ENCODE data around the gene MYH15. TPM values are rescaled to one million over a fixed set of nuclear protein-coding genes. Genes with fewer than 3 reads are reported as not detected.

The MYH15 gene
- total RNA-seq = under 1 TPM; 0.28 to 0.46 (median 0.46) TPM
- long read RNA-seq, donor 1, partial matches to known transcripts = 0 of 1 reads
- long read RNA-seq, donor 1, other reads (novel, unspliced or antisense) = 1 of 1 reads
- long read RNA-seq, donor 2, partial matches to known transcripts = 0 of 1 reads
- long read RNA-seq, donor 2, other reads (novel, unspliced or antisense) = 1 of 1 reads

- no peak for DNase-seq
- ATAC-seq = no peak
- no peaks in the 10 kb centered on the region for H3K4me1 ChIP-seq (ENCODE audit: low read depth)
- H3K36me3 ChIP-seq (ENCODE audit: low read depth) = no peaks in the 10 kb centered on the region
- TF ChIP-seq CTCF (IDR thresholded peaks at IDR 0.05) = no peak
- intact Hi-C loops (cut with DNase I, micrococcal nuclease) = no loop called here
- no peaks in the 10 kb centered on the region for H3K9me3 ChIP-seq
- H3K4me3 ChIP-seq = no peak within 1 kb of the TSS
Measured at GRCh38 chr3:108510496-108510895, at the start of gene MYH15. TSS of gene MYH15 (minus strand) at chr3:108510596. CDS start at chr3:108510530, 66 bp downstream.

- DNase-seq (no peak), ATAC-seq (peak; percentile 54)
- Histone ChIP-seq H3K9me3 (no peaks in the 10 kb centered on the region), H3K4me3 (no peak overlapping the region), H3K4me1 (ENCODE audit: low read depth) (no peaks in the 10 kb centered on the region), H3K36me3 (ENCODE audit: low read depth) (no peaks in the 10 kb centered on the region)
- TF ChIP-seq CTCF (IDR thresholded peaks at IDR 0.05) = no peak
- intact Hi-C loops (cut with DNase I, micrococcal nuclease) = loop anchor here in 1 of 2 donors (10.0 kb wide), 1 partner anchor 61 kb away; no protein-coding TSS in a partner anchor
Measured at GRCh38 chr3:108555966-108556581, 45.7 kb upstream of the MYH15 start.

- DNase-seq (peak in 1 of 3 donors; percentile 5), ATAC-seq (peak; percentile 75)
- intact Hi-C loops (cut with DNase I, micrococcal nuclease) = loop anchor here (5.0 to 10.0 kb wide), 2 partner anchors 60 to 63 kb away; no protein-coding TSS in a partner anchor
- Histone ChIP-seq H3K36me3 (ENCODE audit: low read depth) (no peaks in the 10 kb centered on the region), H3K4me1 (ENCODE audit: low read depth) (no peaks in the 10 kb centered on the region), H3K4me3 (no peak overlapping the region), H3K9me3 (no peaks in the 10 kb centered on the region)
- no peak for TF ChIP-seq CTCF (IDR thresholded peaks at IDR 0.05)
Measured at GRCh38 chr3:108554913-108555571, 44.6 kb upstream of the MYH15 start.

- ATAC-seq (peak; percentile 34), DNase-seq (no peak)
- no peak for TF ChIP-seq CTCF (IDR thresholded peaks at IDR 0.05)
- intact Hi-C loops (cut with DNase I, micrococcal nuclease) = loop anchor here (5.0 to 10.0 kb wide), 2 partner anchors 59 to 62 kb away; no protein-coding TSS in a partner anchor
- Histone ChIP-seq H3K9me3 (no peaks in the 10 kb centered on the region), H3K36me3 (ENCODE audit: low read depth) (no peaks in the 10 kb centered on the region), H3K4me1 (ENCODE audit: low read depth) (no peaks in the 10 kb centered on the region), H3K4me3 (no peak overlapping the region)
Measured at GRCh38 chr3:108554229-108554628, 43.8 kb upstream of the MYH15 start.

GRCh38 chr3:108552267-108553159 lies 42.1 kb upstream of the MYH15 start:
- Histone ChIP-seq H3K36me3 (ENCODE audit: low read depth) (no peaks in the 10 kb centered on the region), H3K4me1 (ENCODE audit: low read depth) (no peaks in the 10 kb centered on the region), H3K4me3 (no peak overlapping the region), H3K9me3 (no peaks in the 10 kb centered on the region)
- ATAC-seq (peak; percentile 59), DNase-seq (peak in 1 of 3 donors; percentile 57)
- intact Hi-C loops (cut with DNase I, micrococcal nuclease) = loop anchor here (5.0 to 10.0 kb wide), 2 partner anchors 58 to 60 kb away; no protein-coding TSS in a partner anchor
- TF ChIP-seq CTCF (IDR thresholded peaks at IDR 0.05) = peak; percentile 13
